HepG2 (cell line): ENCODE measurements around the gene OR8B12. TPM values are rescaled to one million over a fixed set of nuclear protein-coding genes. Genes with fewer than 3 reads are reported as not detected.

Experiments
- ATAC-seq: fragments of 200-7000 bp; cut with Tn5 transposase; 3 replicates; pipeline ENCODE4 v1.9.1; 2020; ENCODE audit warnings: mild to moderate bottlenecking, moderate library complexity
- BruUV-seq: library from RNA; stranded (reverse); fragments of 400-500 nt; replicated peaks from 2 replicates; lab custom pipeline; 2021; lab: Mats Ljungman, UMichigan
- CTCF ChIA-PET: fragments of 300-600 bp; formaldehyde crosslinking; extraction: SDS; loops from one replicate; lab custom pipeline; 2021; ENCODE audit warnings: low total read pairs, inconsistent platforms, low intra/inter-chr PET ratio; lab: Yijun Ruan, JAX
- POLR2A ChIA-PET: fragments of 350-600 bp; sonication (Branson Sonifier 250); formaldehyde crosslinking; loops from one replicate; lab custom pipeline; 2020; ENCODE audit warnings: antibody characterized with exemption, inconsistent platforms; lab: Yijun Ruan, JAX
- DNase-seq: peaks from one replicate; pipeline ENCODE4 v3.0.0-alpha.2; 2015; ENCODE audit warnings: low spot score
- FAIRE-seq: peaks from 3 replicates; lab custom pipeline; 2011; peaks lifted over from hg19 to GRCh38; lab: Jason Lieb, UNC
- H2AFZ ChIP-seq: one replicate; pipeline ENCODE4 v1.6.1; 2011; ENCODE audit warnings: low read length, inconsistent platforms
- H3K27ac ChIP-seq: fragments of 300-600 bp; 3 replicates; pipeline ENCODE4 v1.8.0; 2011; ENCODE audit warnings: mixed run types, mild to moderate bottlenecking, mixed read lengths, low read length, inconsistent platforms; ENCODE audit not compliant: insufficient read depth; ENCODE audit errors: extremely low read length
- H3K27me3 ChIP-seq, 2 experiments: fragments of 200-600 bp in 1 of 2; 2 replicates in 1 of 2; 3 replicates in 1 of 2; pipeline versions ENCODE4 v1.6.0 to v1.8.0; 2011; ENCODE audit warnings: low read length in 2 of 2, mild to moderate bottlenecking in 2 of 2, moderate library complexity in 2 of 2, inconsistent platforms in 1 of 2; ENCODE audit not compliant: insufficient read depth in 2 of 2, control insufficient read depth in 1 of 2
- H3K36me3 ChIP-seq, 2 experiments: fragments of 200-600 bp in 1 of 2; replicated peaks in 1 of 2; 2 replicates in 1 of 2; 3 replicates in 1 of 2; pipeline versions ENCODE4 v1.5.1 to v1.8.0; 2011; ENCODE audit warnings: low read length in 2 of 2, inconsistent platforms in 1 of 2; ENCODE audit not compliant: insufficient read depth in 2 of 2, control insufficient read depth in 1 of 2
- H3K4me1 ChIP-seq: 2 replicates; pipeline ENCODE4 v1.5.1; 2012; ENCODE audit warnings: low read length, inconsistent platforms; ENCODE audit not compliant: insufficient read depth
- H3K4me2 ChIP-seq: 2 replicates; pipeline ENCODE4 v1.6.0; 2011; ENCODE audit warnings: low read depth, low read length, inconsistent platforms
- H3K4me3 ChIP-seq, 3 experiments: fragments of 200-600 bp in 1 of 3; sonication (generic), shearing (Covaris generic) in 1 of 3; replicated peaks in 1 of 3; 2 replicates each; pipeline ENCODE4 v1.5.1; 2011 to 2016; ENCODE audit warnings: low read length in 3 of 3, inconsistent platforms in 2 of 3, low read depth in 2 of 3, mild to moderate bottlenecking in 2 of 3, control low read depth in 1 of 3, mixed read lengths in 1 of 3; ENCODE audit not compliant: insufficient read depth in 1 of 3
- H3K79me2 ChIP-seq: one replicate; pipeline ENCODE4 v1.6.1; 2011; ENCODE audit warnings: low read length, inconsistent platforms; ENCODE audit not compliant: insufficient read depth
- H3K9ac ChIP-seq: 2 replicates; pipeline ENCODE4 v1.6.0; 2011; ENCODE audit warnings: mild to moderate bottlenecking, low read depth, low read length, inconsistent platforms; ENCODE audit not compliant: insufficient read depth
- H3K9me3 ChIP-seq: 2 replicates; pipeline ENCODE4 v1.5.1; 2012; ENCODE audit warnings: mild to moderate bottlenecking, low read length
- H4K20me1 ChIP-seq: 2 replicates; pipeline ENCODE4 v1.6.0; 2011; ENCODE audit warnings: inconsistent platforms, mild to moderate bottlenecking, low read length, moderate library complexity; ENCODE audit not compliant: insufficient read depth
- AKAP8 ChIP-seq: sonication (generic); formaldehyde crosslinking; IDR thresholded peaks from 2 replicates; pipeline ENCODE4 v1.5.1; 2020; ENCODE audit warnings: mild to moderate bottlenecking, missing genetic modification reagents
- BCLAF1 ChIP-seq: fragments of 450-650 bp; IDR thresholded peaks from 2 replicates; pipeline ENCODE4 v1.6.1; 2017; ENCODE audit warnings: mild to moderate bottlenecking
- DMTF1 ChIP-seq: sonication (generic); formaldehyde crosslinking; IDR thresholded peaks from 2 replicates; pipeline ENCODE4 v1.4.0; 2020; ENCODE audit warnings: mild to moderate bottlenecking, missing genetic modification reagents
- MAFK ChIP-seq, 2 experiments: IDR thresholded peaks in 1 of 2; conservative IDR thresholded peaks in 1 of 2; 2 replicates each; pipeline ENCODE4 v1.6.1; 2011; ENCODE audit warnings: improper control_type of control experiment in 2 of 2, low read length in 2 of 2
- NFE2L2 ChIP-seq: fragments of 150-350 bp; IDR thresholded peaks from 2 replicates; pipeline ENCODE4 v1.6.1; 2014; ENCODE audit warnings: low read length
- SNRNP70 ChIP-seq: fragments of 200-400 bp; formaldehyde crosslinking; IDR thresholded peaks from 2 replicates; pipeline ENCODE4 v1.6.1; 2017; ENCODE audit warnings: mild to moderate bottlenecking, low read depth, low read length, moderate library complexity
- in situ Hi-C: cut with HindIII; loops from 2 replicates; pipeline ENCODE4 v1.10.0; 2017; ENCODE audit warnings: low pct_unique_long_range_greater_than_20kb; ENCODE audit not compliant: extremely low pct_ligation_motif_present
- intact Hi-C: fragments of 100-400 bp; cut with micrococcal nuclease; formaldehyde crosslinking; loops from one replicate; pipeline ENCODE4 v1.10.0; 2022; ENCODE audit not compliant: unreplicated experiment
- polyA plus RNA-seq, 8 experiments: library from polyadenylated mRNA; depleted of rRNA in 3 of 8; stranded (reverse) in 7 of 8; unstranded in 1 of 8; fragments of >200 nt; fragmentation: Illumina TruSeq in 4 of 8; extraction: Trizol in 4 of 8; gene quantifications; 2 replicates each; pipeline versions ENCODE4 v1.2.1 to v1.2.3, GENCODE V29; 2011 to 2016; ENCODE audit warnings: low read depth in 4 of 8, missing spikeins in 1 of 8, mixed read lengths in 1 of 8; ENCODE audit not compliant: insufficient read depth in 1 of 8
- total RNA-seq, 5 experiments: library from RNA; depleted of rRNA; stranded (reverse); fragments of >200 nt; fragmentation: Illumina TruSeq; extraction: Trizol; gene quantifications; 2 replicates each; pipeline ENCODE4 v1.2.3, GENCODE V29; 2016; ENCODE audit warnings: low read depth in 1 of 5

The OR8B12 gene
- total and polyA plus RNA-seq, 2 of the 13 experiments (the other 11 are each of a cell fraction or from before 2014, with no cell fraction given): not detected

- TF ChIP-seq DMTF1 (CRISPR knock-in tag) (no peak), AKAP8 (CRISPR knock-in tag) (no peak), SNRNP70 (no peak)
Observed at GRCh38 chr11:124514131-124514530, 29.3 kb downstream of the OR8B12 start (continued).

GRCh38 chr11:124511745-124512144 lies 31.7 kb downstream of the OR8B12 start:
- no peak overlapping the region for H3K27ac ChIP-seq
- H2AFZ ChIP-seq: no peak overlapping the region
- intact Hi-C loops: no loop called here
- peaks cover 0 to 5% of the 10 kb centered on the region in 2 experiments; a peak in 2 of 5 replicates for H3K27me3 ChIP-seq
- no TSS peak for BruUV-seq
- H3K4me1 ChIP-seq: no peaks in the 10 kb centered on the region
- POLR2A ChIA-PET: no interaction called here
- FAIRE-seq (no peak), DNase-seq (no peak)
- in situ Hi-C loops: no loop called here
- H3K4me3 ChIP-seq: no peak overlapping the region
- H3K4me2 ChIP-seq: no peak overlapping the region
- no peaks in the 10 kb centered on the region for H3K36me3 ChIP-seq
- no peak overlapping the region for H3K9ac ChIP-seq
- TF ChIP-seq MAFK (conservative IDR thresholded peaks at IDR 0.05 in 1 of 2, IDR thresholded peaks at IDR 0.05 in 1 of 2; ENCODE audit: low read length in 2 of 2): peak in 1 of 2 experiments; percentile 31; a peak in 1 of 4 replicates
- no peak for TF ChIP-seq BCLAF1
- no peak for TF ChIP-seq NFE2L2
- TF ChIP-seq, all 625 proteins: peak for 1
- ATAC-seq: no peak
- Histone ChIP-seq H3K79me2 (no peaks in the 10 kb centered on the region), H4K20me1 (no peaks in the 10 kb centered on the region), H3K9me3 (no peaks in the 10 kb centered on the region)
- CTCF ChIA-PET: no interaction called here
